Measurements from ENCODE around the gene TMEM184B. TPM values are rescaled to one million over a fixed set of nuclear protein-coding genes. Genes with fewer than 3 reads are reported as not detected.

The TMEM184B gene
- total and polyA plus RNA-seq, 2 experiments from 2014 or later = 68.8 to 70.3 TPM

- TF ChIP-seq CTCF (IDR thresholded peaks at IDR 0.05; ENCODE audit: low read depth, low read length) = no peak
- Histone ChIP-seq H3K4me1 (ENCODE audit: low read depth) (peaks cover 25% of the 10 kb centered on the region), H3K4me3 (peak overlapping the region; percentile 90), H3K27ac (peak overlapping the region; percentile 99), H3K36me3 (peaks cover 7% of the 10 kb centered on the region), H3K9me3 (ENCODE audit: low read depth) (no peaks in the 10 kb centered on the region), H3K27me3 (no peaks in the 10 kb centered on the region)
- DNase-seq (ENCODE audit: low read depth in 1 of 2, low spot score in 1 of 2) = peak in 1 of 2 donors; percentile 47
Measured at GRCh38 chr22:38314051-38314932, 41.5 kb upstream of the TMEM184B start.

- no peak for TF ChIP-seq CTCF (IDR thresholded peaks at IDR 0.05; ENCODE audit: low read depth, low read length)
- Histone ChIP-seq H3K27ac (peak overlapping the region; percentile 99), H3K4me1 (ENCODE audit: low read depth) (peaks cover 25% of the 10 kb centered on the region), H3K9me3 (ENCODE audit: low read depth) (no peaks in the 10 kb centered on the region), H3K4me3 (no peak overlapping the region), H3K27me3 (no peaks in the 10 kb centered on the region), H3K36me3 (peaks cover 7% of the 10 kb centered on the region)
- DNase-seq (ENCODE audit: low read depth in 1 of 2, low spot score in 1 of 2) = peak in 1 of 2 donors; percentile 92
Measured at GRCh38 chr22:38313384-38313955, 40.7 kb upstream of the TMEM184B start.

GRCh38 chr22:38312261-38312800 is 39.5 kb upstream of the TMEM184B start:
- peaks cover 7% of the 10 kb centered on the region for H3K36me3 ChIP-seq

GRCh38 chr22:38311323-38311620 is 38.5 kb upstream of the TMEM184B start:
- peaks cover 21% of the 10 kb centered on the region for H3K4me1 ChIP-seq (ENCODE audit: low read depth)
- H3K36me3 ChIP-seq = peaks cover 7% of the 10 kb centered on the region
- no peak overlapping the region for H3K27ac ChIP-seq

More at GRCh38 chr22:38312261-38312800, 39.5 kb upstream of the TMEM184B start:
- H3K9me3 ChIP-seq (ENCODE audit: low read depth) = no peaks in the 10 kb centered on the region
- H3K4me3 ChIP-seq = no peak overlapping the region
- H3K4me1 ChIP-seq (ENCODE audit: low read depth) = peaks cover 21% of the 10 kb centered on the region
- TF ChIP-seq CTCF (IDR thresholded peaks at IDR 0.05; ENCODE audit: low read depth, low read length) = no peak
- H3K27me3 ChIP-seq = no peaks in the 10 kb centered on the region
- H3K27ac ChIP-seq = no peak overlapping the region
- no peak for DNase-seq (ENCODE audit: low read depth in 1 of 2, low spot score in 1 of 2)

More at GRCh38 chr22:38311323-38311620, 38.5 kb upstream of the TMEM184B start:
- TF ChIP-seq CTCF (IDR thresholded peaks at IDR 0.05; ENCODE audit: low read depth, low read length) = no peak
- DNase-seq (ENCODE audit: low read depth in 1 of 2, low spot score in 1 of 2) = peak in 1 of 2 donors; percentile 27
- Histone ChIP-seq H3K9me3 (ENCODE audit: low read depth) (no peaks in the 10 kb centered on the region), H3K27me3 (no peaks in the 10 kb centered on the region), H3K4me3 (no peak overlapping the region)

All from cardiac muscle cell (in vitro differentiated cells and primary cell).